ENCODE measurements around the gene UBE2D4. TPM values are rescaled to one million over a fixed set of nuclear protein-coding genes. Genes with fewer than 3 reads are reported as not detected.
"Not testable (repeated sequence)": the region's sequence is repeated elsewhere in the genome, so short reads cannot be mapped to it uniquely, and the experiment has no call there.

Gene UBE2D4
- 25.4 TPM for total RNA-seq

DNA sequence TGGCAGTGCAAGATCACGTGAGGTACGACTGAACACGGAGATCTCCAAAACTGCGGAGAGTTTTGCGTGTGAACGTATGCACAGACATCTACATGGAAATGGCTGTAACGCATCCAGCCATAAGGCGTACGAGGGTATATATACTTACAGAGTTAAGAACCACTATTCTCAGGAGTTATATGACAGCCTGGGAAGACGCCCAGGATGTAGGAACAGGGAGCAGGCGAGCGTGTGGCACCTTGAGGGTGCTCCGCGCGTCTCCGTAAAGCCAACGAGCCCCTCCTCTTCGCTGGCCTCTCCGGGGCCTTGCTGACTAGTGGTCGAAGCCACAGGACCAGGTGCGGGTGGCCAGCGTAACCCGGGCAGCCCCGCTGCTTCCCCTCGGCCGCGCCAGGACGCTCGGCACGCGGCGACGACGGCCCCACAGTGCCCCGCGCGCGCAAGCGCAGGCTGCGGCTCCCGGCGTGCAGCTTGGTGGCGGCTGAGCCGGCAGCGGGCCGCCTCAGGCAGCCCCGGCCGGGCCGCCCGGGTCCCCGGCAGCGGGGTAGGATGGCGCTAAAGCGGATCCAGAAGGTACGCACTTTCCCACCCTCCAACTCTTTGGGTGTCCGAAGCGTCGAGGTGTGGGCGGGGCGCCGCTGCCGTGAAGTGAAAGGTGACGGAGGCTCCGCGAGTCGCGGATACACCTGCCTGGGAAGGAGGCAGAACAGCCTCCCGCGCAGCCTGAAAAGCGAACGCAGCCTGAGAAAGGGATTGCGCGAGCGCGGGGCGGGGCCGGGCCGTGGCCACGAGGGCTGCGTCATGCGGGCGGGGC is at the start of gene UBE2D4:
Gene UBE2D4 (plus strand): TSS at position 453 of the 814 bp plus-strand sequence. CDS start 97 bp downstream, at position 550.
- DNase-seq (ENCODE audit: low spot score), result peak; percentile 89

DNA sequence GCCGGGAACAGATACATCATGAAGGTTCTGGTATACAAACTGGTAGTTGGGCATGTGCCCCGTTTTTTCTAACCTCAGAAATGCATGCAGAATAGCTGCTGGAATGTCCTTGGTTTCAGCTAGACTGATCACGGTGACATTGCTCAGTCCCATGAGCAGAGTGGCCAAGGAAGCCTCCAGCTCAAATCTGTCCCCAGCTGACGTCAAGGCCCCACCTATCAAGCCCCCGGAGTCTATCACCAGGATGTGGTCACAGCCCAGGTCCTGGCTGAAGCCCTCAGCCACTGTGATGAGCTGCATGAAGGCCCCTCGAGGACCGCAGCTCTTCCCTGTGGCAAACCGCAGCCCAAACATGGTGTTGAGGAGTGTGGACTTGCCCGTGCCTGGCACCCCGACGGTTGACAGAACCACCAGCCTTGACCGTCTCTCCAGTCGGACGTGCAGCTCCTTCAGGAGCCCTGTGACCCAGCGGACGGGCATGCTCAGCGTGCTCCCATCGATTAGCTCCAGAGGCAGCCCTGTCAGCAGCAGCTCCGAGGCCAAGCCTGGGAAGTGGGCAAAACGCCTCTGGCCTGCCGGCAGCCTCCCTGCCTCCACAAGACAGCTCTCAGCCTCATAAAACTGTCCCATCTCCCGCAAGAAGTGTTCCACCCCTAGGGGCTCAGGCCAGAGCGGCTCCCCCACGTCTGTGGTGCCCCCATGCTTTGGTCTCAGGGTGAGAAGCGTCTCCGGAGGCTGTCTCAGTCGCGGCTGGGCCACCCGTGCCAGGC is 49.1 kb upstream of the UBE2D4 start:
- DNase-seq (ENCODE audit: low spot score), result no peak

DNA sequence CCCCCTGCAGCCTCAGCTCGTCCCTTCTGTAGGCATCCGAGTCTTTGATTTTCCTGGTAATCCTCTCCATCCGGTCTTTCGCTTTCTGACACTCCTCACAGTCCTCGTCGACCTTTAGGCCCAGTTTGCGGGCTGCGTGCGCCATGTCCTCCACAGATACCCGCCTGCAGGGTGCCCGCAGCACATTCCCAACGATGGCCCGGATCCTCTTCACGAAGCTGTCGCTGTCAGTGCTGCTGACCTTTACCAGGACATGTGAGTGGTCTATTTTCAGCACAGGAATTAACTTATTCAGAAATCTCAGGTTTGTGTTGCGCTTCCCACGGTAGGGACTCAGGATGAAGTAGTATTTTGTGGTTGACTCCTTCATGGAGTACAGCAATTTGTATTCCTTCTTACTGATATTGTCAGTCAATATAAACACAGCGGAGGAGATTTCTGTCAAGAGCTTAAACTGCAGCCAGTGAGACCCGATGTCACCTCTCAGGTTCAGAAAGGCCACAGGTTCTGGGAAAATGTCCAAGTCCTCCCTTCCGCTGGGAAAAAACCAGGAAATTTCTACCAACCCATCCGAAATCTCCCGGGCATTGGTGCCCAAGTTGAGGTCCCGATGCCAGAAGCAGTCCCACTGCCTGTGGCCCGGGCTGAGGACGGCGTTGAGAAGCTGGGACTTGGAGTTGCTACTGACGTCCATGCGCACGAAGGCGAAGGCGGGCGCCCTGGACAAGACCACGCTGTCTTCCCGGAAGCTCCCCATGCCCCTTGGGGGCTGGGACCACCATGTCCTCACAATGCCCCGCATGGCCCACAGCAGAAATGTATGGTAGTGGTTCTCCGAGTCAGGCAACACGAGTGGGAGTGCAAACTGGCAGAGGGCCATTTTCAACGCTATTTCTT is 48.0 kb upstream of the UBE2D4 start:
- no peak for DNase-seq (ENCODE audit: low spot score)

DNA sequence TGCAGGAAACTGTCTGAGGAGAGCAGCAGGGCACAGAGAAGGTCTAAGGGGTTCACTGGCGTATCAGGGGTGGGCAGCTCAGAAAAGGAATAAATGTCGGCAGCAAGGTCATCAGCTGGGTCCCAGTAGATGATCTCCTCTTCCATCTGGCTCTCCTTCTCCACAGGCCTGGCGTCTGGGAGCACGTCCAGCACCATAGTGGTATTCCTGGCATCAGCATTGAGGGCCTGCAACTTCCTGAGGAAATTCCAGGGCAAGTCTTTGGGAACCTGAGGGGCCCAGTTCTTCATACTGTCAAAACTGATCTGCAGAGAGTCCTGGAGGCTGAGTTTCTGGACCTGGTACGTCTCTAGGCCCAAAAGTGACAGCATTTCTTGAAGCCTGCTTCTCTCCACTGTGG is 47.4 kb upstream of the UBE2D4 start:
- DNase-seq (ENCODE audit: low spot score), result no peak

DNA sequence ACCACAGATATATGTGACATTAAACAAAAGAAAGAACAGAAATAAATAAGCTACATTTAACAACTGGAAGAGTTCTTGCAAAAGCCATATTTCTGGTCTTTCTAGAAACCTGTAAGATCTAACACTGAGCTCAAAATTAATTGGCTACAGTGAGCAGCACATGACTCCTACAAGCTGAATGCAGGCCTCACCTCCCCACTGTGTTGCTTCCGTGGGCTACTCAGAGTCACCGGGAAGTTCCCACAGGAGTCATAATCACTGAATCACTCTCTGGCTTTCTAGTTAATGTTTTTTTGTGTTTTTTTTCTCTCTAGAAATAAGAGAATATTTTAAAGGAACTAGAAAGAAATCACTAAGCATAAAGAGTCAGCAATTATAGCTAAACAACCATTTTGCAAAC is 46.8 kb upstream of the UBE2D4 start:
- no peak for DNase-seq (ENCODE audit: low spot score)

DNA sequence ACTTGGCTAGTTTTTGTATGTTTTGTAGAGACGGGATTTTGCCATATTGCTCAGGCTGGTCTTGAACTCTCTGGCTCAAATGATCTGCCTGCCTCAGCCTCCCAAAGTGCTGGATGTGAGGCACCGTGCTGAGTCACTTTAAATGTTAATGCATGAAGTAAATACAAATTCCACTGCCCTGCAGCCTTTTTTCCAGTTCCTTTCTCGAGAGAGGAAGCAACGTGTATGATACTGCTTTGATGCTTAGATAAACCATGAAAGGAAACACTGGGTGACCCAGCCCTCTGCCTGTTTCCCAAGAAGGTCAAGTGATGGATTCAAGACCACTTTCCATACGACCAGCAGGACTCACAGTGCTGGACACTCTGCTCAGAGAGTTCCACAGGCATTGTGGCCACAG is 45.6 kb upstream of the UBE2D4 start:
- DNase-seq (ENCODE audit: low spot score), result no peak

DNA sequence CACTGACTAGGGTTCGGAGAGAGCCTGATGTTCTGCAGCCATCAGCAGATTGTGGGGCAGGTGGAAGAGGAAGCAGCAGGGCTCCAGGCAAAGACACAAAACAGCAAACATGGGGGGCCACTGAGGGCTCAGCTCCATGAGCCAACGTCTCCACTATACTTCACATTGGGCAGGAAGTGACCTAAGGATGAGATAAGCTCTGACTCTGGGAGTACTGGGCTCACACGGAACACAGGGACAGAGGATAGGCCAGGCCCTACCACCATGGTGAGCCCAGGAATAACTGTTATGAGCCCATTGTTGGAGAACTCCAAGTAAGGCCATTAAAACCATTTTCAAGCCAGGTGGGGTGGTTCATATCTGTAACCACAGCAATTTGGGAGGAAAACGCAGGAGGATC is 42.0 kb upstream of the UBE2D4 start:
- DNase-seq (ENCODE audit: low spot score), result no peak

DNA sequence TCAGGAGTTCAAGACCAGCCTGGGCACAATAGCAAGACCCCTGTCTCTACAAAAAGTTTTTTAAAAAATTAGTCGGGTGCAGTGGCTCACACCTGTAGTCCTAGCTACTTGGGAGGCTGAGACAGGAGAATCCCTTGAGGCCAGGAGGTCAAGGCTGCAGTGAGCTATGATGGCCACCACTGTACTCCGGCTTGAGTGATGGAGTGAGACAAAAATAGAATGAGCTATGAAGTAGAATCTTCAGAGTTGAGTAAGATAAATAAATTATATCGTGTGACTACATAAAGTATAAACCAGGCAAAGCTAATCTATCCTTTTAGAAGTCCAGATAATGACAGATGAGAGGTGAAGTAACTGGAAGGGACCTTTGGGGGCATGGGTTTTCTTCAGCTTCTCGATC is 41.6 kb upstream of the UBE2D4 start:
- no peak for DNase-seq (ENCODE audit: low spot score)

DNA sequence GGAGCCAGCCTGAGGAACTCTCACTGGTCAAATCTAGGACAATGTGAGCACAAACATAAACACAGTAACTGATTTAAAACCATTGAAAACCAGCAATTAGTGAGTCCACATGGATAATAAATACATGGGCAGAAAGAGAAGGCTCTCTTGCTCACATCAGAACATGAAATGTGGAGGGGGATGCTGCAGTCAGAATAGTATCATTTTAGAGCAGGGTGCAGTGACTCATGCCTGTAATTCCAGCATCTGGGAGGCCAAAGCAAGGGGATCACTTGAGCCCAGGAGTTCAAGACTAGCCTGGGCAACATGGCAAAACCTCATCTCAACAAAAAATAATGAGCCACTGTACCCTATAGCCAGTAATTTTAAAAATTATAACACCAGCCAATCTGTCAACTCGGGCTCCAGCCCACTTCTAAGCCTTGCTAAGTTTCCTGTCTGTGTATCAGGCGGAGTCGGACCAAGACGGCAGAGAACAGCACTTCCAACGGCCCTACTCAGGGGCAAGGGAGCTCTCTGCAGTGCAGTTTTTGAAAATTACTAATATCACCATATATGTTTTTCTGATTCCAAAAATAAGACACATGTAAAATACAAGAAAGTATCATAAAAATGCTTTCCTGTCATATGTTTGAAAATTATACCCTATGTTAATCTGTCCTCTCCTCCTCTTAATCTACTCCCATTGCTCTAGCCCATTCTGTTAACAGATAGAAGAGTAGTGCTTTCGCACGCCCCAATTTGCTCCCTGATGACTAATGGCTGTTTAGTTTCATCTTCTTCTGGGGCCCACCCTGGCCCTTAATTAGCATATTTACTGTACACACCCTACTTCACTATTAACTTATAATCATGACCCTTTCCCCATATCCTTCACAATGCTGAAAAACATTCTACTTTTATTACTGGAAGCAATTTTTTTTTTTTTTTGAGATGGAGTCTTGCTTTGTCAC is 37.0 kb upstream of the UBE2D4 start:
- DNase-seq (ENCODE audit: low spot score), result no peak

DNA sequence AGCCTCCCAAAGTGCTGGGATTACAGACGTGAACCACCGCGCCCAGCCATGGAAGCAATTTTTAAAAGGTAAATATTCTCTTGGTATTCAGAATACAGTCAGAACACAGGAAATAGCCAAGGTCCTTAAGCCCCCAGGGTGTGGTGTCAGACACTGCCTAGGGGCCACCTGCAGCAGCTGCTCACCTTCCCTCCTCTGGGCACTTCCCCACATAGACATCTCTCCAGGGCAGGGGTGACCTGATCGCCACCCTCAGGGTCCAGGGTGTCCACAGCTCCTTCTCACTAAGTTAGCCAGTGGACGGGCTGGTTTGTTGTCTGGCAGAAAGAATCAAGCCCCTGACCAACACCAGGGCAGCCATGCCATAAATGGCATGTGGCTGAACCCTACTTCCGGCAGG is 35.8 kb upstream of the UBE2D4 start:
- DNase-seq (ENCODE audit: low spot score), result no peak

DNA sequence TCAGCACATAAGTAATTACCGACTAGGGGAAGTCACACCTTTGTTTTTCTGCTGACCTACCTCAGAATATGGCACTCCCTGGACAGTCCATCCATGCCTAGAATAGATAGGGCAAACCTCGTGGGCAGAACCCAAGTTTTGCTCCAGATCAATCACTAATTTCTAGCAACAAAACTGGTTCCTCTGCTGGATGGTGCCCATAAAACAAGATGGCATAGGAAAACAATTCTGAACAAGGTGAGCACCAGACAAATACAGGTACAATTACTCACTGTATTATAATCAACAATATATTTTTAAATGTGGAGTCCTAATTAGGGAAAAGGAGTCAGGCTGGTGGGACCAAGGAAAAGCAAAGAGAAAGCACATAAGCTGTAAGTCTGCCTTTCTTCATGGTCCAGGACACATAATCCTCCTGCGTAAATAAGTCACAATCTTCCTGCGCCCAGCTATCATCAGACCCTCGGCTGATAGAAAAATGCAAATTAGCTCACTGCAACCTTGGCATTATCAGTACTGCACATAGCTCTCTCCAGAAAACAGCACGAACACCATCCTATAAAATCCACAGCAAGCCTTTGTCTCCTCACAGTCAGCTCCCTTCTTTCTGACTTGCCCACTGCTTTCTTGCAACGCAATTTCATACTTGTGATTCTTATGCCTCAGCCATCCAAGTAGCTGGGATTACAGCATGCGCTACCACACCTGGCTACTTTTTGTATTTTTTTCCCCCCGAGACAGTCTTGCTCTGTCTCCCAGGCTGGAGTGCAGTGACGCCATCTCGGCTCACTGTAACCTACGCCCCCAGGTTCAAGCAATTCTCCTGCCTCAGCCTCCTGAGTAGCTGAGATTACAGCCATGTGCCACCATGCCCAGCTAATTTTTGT is 34.9 kb upstream of the UBE2D4 start:
- no peak for DNase-seq (ENCODE audit: low spot score)

DNA sequence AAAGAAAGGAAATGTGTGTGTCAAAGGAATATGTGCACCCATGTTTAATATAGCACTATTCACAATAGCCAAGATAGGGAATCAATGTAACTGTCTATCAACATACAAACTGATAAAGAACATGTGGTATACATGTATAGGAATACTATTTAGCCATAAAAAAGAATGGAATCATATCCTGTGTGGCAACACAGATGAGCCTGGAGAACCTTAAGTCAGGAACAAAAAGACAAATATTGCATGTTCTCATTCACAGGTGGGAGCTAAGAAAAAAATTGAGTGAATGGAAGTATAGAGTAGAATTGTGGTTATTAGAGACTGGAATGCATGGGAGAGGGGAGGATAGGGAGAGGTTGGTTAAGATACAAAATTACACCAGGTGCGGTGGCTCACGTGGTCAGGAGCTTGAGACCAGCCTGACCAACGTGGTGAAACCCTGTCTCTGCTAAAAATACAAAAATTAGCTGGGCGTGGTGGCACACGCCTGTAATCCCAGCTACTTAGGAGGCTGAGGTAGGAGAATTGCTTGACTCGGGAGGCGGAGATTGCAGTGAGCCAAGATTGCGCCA is 30.3 kb upstream of the UBE2D4 start:
- DNase-seq (ENCODE audit: low spot score), result no peak

DNA sequence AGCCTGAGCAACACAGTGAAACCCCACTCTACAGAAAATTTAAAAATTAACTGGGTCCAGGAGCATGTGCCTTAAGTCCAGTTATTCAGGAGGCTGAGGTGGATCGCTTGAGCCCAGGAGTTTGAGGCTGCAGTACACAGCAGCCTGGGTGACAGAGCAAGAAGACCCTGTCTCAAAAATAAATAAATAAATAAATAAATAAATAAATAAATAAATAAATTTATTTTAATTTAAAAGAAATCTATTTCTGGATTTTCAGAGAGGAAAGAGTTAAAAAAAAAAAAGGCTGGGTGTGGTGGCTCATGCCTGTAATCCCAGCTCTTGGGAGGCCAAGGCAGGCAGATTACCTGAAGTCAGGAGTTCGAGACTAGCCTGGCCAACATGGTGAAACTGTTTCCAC is 27.7 kb upstream of the UBE2D4 start:
- DNase-seq (ENCODE audit: low spot score), result not testable (repeated sequence)

DNA sequence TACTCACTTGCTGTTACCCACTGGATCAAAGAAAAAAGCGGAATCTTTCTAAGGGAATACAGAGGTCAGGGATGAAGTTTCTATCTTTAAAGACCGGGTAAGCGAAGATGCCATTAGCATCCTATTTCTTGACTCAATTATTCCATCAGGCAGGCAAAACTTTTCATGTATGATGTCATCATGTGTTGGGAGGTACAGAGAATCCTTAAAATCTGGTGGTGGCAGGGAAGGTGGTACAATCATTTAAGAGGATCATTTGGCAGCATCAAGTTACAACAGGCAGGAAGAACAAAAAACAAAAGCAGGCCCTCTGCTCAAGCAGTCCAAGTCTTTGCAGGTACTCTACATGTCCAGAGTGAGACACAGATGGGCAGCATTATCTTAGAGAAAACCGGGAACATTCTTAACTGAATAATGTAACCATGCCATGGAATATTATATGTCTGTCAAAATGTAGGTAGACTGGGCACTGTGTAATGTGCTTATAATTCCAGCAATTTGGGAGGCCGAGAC is 23.6 kb upstream of the UBE2D4 start:
- DNase-seq (ENCODE audit: low spot score), result no peak

DNA sequence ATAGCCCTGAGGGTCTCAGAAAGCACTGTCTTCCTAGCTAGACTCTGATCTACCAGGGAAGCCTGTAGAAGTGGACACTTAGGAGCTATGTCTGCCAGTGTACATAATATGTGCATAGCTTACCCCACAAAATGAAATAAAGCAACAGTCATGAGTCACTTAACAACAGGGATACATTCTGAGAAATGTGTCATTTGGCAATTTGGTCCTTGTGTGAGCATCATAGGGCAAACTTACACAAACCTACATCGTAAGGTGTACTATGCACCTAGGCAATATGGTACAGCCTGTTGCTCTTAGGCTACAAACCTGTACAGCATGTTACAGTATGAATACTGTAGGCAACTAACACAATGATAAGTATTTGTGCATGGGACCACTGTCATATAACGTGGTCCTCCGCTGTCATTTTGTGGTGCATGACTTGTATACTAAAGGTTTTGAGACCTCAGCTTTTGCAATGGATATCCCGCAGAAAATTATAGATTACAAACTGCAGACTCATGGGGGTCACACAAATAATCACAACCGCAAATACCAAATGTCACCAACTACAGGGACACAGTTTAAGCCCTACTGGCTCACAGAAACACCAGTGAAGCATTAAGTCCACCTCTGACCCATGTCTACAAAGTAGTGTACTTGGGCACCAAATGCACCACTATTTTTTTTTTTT is 21.6 kb upstream of the UBE2D4 start:
- no peak for DNase-seq (ENCODE audit: low spot score)

DNA sequence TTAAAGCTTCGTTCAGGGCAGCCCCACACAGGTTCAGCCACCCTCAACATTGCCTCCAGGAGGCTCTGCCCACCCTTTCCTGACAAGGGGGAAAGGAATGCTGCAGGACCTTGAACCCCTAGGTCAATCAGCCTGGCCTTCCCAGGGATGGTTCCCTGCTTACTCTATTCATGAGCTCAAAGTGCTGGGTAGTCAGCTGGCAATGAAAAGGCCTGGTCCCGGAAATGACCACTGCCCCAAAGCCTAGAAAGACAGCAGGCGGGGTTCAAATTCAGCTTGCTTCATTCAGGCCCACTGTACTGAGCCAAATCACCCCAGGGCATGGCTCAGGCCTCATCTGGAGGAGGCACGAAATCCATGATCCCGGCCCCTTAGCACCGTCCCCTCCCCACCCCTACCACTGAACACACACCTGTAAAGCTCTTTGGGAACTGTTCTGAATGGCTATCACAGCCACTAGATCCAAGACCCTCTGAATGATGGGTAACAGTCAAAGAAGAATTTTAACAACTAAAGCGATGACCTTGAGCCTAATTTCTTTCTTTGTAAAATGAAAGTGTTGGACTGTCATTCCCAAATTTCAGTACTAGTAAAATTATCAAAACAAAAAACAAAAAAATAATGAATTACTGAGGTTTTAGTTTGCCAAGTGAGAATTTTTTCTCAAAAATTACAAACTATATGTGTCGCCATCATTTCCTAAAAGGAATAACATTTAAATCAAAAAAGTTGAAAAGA is 20.9 kb upstream of the UBE2D4 start:
- peak; percentile 50 for DNase-seq (ENCODE audit: low spot score)

DNA sequence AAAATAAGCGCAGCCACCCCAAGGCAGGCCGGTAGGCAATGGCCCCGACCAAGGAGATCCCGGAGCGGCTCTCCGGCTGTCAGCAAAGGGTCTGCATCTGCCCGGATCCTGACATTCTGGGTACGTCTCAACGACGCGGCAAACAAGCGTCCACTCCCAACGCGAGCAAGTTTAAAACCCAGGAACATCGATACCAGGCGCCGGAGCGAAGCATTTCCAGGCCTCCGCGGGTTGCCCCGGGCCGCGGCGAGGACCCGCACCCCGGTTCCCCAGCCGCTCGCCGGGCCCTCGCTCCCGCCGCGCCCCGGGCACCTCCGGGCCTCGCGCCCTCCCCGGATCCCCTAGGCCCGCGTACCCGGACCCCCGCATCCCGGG is 20.3 kb upstream of the UBE2D4 start:
- DNase-seq (ENCODE audit: low spot score), result peak; percentile 12

All from mucosa of gallbladder (tissue), 1 donor.